Brain microvascular endothelial cell (primary cell): ENCODE measurements around the gene TXN2.

Source experiments
- DNase-seq: peaks from one replicate; pipeline ENCODE4 v3.0.0-alpha.2; 2020
- H3K27ac ChIP-seq: fragments of 250-450 bp; sonication (Bioruptor Pico); 2 replicates; pipeline ENCODE4 v1.5.1; 2020; ENCODE audit warnings: mild to moderate bottlenecking, moderate library complexity
- H3K27me3 ChIP-seq: fragments of 250-450 bp; sonication (Bioruptor Pico); replicated peaks from 2 replicates; pipeline ENCODE4 v1.5.1; 2020; ENCODE audit warnings: mild to moderate bottlenecking
- H3K36me3 ChIP-seq: fragments of 250-450 bp; sonication (Bioruptor Pico); replicated peaks from 2 replicates; pipeline ENCODE4 v1.5.1; 2020; ENCODE audit warnings: mild to moderate bottlenecking
- H3K4me3 ChIP-seq: 2 replicates; pipeline ENCODE4 v1.5.1; 2011; ENCODE audit warnings: low read depth, mild to moderate bottlenecking, control low read depth, low read length, moderate library complexity
- in situ Hi-C: cut with HindIII; loops from 2 replicates; pipeline ENCODE4 v1.10.0; 2017; ENCODE audit warnings: low sequenced_read_pairs, low pct_ligation_motif_present
- TF ChIP-seq, protein P1 (sequence below): IDR thresholded peaks from 2 replicates; pipeline ENCODE4 v1.5.1; 2011; ENCODE audit warnings: low read depth, mild to moderate bottlenecking, moderate library complexity, low read length, control low read depth, inconsistent platforms; ENCODE audit errors: missing control alignments

The TXN2 gene

DNA sequence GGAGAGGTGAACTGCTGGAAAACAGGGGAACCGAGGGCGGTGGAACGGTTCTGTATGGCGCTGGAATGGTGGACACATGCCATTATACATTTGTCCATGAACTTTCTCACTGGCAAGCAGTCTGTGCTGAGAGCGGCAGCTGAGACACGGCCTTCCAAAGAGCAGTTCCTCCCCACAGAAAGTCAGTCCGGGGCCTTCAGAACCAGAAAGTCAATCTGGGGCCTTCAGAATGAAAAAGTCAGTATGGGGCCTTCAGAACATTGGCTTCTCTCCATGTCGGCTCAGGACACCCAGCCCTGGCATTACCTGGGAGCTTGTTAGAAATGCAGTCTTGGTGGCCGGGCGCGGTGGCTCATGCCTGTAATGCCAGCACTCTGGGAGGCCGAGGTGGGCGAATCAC is 8.8 kb downstream of the TXN2 start:
- in situ Hi-C loops, result loop anchor here (25.0 kb wide), 1 partner anchor 135 kb away; no protein-coding TSS in a partner anchor
- Histone ChIP-seq H3K27me3 (no peaks in the 10 kb centered on the region), H3K27ac (no peak overlapping the region), H3K36me3 (peaks cover 39% of the 10 kb centered on the region), H3K4me3 (no peak overlapping the region)
- TF ChIP-seq, protein P1, sequence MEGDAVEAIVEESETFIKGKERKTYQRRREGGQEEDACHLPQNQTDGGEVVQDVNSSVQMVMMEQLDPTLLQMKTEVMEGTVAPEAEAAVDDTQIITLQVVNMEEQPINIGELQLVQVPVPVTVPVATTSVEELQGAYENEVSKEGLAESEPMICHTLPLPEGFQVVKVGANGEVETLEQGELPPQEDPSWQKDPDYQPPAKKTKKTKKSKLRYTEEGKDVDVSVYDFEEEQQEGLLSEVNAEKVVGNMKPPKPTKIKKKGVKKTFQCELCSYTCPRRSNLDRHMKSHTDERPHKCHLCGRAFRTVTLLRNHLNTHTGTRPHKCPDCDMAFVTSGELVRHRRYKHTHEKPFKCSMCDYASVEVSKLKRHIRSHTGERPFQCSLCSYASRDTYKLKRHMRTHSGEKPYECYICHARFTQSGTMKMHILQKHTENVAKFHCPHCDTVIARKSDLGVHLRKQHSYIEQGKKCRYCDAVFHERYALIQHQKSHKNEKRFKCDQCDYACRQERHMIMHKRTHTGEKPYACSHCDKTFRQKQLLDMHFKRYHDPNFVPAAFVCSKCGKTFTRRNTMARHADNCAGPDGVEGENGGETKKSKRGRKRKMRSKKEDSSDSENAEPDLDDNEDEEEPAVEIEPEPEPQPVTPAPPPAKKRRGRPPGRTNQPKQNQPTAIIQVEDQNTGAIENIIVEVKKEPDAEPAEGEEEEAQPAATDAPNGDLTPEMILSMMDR, result no peak
- DNase-seq, result no peak

DNA sequence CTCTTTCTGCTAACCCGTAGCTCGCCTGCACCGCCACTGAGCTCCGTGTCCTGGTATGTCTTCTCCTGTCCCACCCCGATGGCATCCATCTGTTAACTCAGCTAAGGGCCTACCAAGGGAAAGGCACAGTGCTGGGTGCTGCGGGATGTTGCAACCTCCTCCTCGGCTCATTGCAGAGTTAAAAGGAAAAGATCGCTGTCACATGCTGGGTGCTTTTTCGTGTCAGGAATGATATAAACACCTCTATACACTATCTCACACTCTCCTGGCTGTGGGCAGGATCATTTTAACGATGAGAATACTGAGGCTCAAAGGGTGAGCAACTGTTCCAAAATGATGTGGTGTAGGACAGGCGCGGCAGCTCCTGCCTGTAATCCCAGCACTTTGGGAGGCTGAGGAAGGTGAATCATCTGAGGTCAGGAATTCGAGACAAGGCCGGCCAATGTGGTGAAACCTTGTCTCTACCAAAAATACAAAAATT is 10.1 kb downstream of the TXN2 start:
- in situ Hi-C loops, result loop anchor here (25.0 kb wide), 1 partner anchor 134 kb away; no protein-coding TSS in a partner anchor
- H3K36me3 ChIP-seq, result peaks cover 31% of the 10 kb centered on the region
- H3K27me3 ChIP-seq, result no peaks in the 10 kb centered on the region
- TF ChIP-seq, protein P1, result no peak
- DNase-seq, result peak; percentile 59
- peak overlapping the region; percentile 74 for H3K27ac ChIP-seq
- H3K4me3 ChIP-seq, result no peak overlapping the region

DNA sequence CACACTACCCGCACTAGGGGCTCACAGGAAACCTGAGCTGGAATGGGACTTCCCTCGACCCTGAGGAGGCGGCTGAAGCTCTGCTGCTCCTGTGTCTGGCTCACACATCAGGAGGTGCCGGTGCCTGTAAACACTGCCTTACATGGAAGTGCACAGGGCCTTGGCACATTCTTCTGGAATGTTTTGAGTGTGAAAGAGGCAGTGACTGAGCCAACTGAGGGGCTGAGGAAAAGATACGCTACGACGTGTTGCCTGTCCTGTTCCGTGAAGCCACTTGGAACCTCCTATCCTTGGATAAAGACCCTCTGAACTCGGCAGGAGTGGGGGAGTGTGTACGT is 10.5 kb downstream of the TXN2 start:
- H3K27ac ChIP-seq, result peak overlapping the region; percentile 74
- no peaks in the 10 kb centered on the region for H3K27me3 ChIP-seq
- H3K4me3 ChIP-seq, result no peak overlapping the region
- DNase-seq, result peak; percentile 43
- in situ Hi-C loops, result loop anchor here (25.0 kb wide), 1 partner anchor 134 kb away; no protein-coding TSS in a partner anchor
- peaks cover 27% of the 10 kb centered on the region for H3K36me3 ChIP-seq
- TF ChIP-seq, protein P1, result no peak

DNA sequence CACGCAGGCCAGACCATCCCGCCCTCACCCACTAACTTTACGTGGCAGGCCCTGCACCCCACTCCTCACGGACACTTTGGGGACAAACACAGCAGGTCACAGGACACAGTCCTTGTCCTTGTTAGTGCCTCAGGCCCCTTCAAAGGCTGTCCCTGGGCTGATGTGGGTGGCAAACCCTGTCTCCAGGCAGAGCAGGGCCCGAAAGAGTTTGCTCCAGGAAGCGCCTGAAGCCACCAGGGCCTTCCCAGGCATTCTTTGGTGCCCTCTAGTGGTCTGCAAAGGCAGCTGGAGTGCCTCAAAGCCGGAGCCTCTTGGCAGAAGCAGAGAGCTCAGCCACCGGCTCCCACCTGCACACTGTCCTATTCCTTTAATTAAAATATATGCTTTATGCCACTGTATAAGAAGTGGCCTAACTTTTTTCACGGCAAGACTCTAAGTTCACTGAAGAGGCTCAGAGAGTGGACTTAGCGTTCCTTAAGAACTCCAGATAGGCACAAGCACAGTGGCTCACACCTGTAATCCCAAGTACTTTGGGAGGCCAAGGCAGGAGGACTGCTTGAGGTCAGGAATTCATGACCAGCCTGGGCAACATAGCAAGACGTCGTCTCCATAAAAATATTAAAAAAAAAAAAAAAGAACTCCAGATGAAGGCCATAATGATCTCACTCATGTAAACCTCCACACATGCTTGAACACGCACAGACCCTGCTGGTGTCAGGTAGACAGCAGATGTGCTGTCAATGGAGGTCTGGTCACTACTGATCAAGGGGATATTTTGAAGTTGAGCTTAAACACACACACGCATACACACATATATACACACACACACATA is 11.1 kb downstream of the TXN2 start:
- Histone ChIP-seq H3K36me3 (peaks cover 21% of the 10 kb centered on the region), H3K4me3 (no peak overlapping the region), H3K27ac (peak overlapping the region; percentile 74), H3K27me3 (no peaks in the 10 kb centered on the region)
- TF ChIP-seq, protein P1, result peak; percentile 97
- in situ Hi-C loops, result loop anchor here (25.0 kb wide), 1 partner anchor 133 kb away; no protein-coding TSS in a partner anchor
- peak; percentile 85 for DNase-seq

GRCh38 chr22:36469094-36469710 is 12.2 kb downstream of the TXN2 start:
- H3K27ac ChIP-seq, result no peak overlapping the region
- in situ Hi-C loops, result loop anchor here (25.0 kb wide), 1 partner anchor 132 kb away; no protein-coding TSS in a partner anchor
- DNase-seq, result no peak
- no peaks in the 10 kb centered on the region for H3K27me3 ChIP-seq
- TF ChIP-seq, protein P1, result no peak
- H3K4me3 ChIP-seq, result no peak overlapping the region
- H3K36me3 ChIP-seq, result peaks cover 11% of the 10 kb centered on the region
